NCI-H1417 treated with DMSO at 0.1 percent for 48 hours (cell line): ENCODE results near the gene ST14.
"Not testable (repeated sequence)": the region's sequence is repeated elsewhere in the genome, so short reads cannot be mapped to it uniquely, and the experiment has no call there.

ENCODE experiments used
- DNase-seq: peaks from one replicate; lab custom pipeline; 2025; lab: John Stamatoyannopoulos, UW

ST14 gene

DNA sequence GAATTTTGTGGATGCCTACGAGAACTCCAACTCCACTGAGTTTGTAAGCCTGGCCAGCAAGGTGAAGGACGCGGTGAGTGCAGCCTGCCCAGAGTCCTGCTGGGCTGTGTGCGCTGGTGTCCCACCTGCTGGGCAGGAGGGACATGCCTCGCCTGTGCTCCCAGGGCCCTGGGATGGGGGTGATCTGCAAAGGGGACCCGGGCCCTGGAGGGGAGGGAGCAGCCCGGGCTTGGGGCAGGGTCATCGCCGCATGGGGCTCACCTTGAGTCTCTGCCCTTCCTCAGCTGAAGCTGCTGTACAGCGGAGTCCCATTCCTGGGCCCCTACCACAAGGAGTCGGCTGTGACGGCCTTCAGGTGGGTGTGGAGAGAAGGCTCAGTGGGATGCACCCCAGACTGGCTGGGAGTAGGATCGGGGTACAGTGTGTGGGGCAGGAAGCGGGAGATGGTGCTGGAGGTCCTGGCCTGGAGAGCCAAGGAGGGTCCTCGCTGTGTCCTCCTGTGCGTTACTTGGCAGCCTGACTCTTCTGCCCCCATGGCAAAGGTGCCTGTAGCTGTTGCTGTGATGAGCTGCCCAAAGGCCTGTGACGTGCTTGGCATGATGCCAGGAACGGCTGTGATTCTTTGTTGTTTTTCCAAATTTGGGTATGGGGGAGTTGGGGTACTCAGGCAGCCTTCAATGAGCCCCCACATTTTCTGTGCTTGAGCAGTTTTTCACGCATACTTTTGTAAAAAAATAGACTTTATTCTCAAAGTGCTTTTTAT is 29.2 kb downstream of the ST14 start:
- DNase-seq = no peak

DNA sequence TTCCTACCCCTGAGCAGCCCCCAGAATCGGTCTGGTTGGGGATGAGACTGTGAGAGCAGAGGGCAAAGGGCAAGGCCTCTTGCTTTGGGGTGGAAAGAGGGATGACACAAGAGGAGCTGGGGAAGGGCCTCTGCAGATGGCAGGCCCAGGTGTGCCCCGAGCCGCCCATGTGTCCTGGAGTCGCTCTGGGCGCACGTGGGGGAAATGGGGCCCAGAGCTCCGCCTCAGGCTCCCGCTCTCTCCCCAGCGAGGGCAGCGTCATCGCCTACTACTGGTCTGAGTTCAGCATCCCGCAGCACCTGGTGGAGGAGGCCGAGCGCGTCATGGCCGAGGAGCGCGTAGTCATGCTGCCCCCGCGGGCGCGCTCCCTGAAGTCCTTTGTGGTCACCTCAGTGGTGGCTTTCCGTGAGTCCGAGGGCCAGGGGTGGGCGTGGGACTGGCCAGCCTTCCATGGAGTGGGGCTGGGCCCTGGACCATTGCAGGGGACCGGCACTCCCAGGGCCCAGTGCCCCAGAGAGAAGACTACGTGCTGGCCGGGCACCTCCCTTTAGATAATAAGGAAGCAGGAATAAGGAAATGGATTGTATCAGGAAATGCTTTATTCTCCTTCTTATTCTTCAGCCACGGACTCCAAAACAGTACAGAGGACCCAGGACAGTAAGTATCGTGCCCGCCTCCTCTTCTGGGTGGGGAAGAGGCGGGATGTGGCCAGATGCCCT is 30.1 kb downstream of the ST14 start:
- no peak for DNase-seq

DNA sequence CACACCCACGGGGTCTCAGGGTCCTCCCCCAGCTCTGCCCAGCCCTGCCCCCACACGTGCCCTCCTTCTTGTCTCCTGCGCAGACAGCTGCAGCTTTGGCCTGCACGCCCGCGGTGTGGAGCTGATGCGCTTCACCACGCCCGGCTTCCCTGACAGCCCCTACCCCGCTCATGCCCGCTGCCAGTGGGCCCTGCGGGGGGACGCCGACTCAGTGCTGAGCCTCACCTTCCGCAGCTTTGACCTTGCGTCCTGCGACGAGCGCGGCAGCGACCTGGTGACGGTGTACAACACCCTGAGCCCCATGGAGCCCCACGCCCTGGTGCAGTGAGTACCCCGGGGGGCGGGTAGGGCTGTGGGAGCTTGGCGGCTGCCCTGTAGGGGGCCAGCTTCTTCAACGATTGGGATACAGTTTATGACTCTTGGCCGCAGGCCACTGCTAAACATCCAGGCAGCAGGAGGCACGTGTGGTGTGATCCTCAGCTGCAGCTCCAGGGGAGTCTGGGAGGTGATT is 30.8 kb downstream of the ST14 start:
- no peak for DNase-seq

DNA sequence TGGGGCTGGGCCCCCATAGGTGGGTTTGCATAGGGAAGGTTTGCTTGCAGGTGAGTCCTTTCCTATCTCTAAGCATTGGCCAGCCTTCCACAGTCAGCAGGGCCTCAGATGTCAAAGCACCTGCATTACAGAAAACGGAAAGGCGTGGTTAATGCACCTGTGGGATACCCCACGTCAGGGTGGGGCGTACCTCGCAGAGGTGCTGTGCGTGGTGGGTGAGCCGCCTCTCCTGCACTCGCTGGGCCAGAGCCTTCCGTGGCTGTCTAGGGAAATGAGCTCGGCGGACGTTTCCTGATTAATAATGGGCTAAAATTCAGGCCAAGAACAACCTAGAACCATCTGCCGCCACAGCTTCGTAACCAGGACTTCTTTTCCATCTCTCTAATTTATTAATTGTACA is 32.3 kb downstream of the ST14 start:
- DNase-seq = no peak

DNA sequence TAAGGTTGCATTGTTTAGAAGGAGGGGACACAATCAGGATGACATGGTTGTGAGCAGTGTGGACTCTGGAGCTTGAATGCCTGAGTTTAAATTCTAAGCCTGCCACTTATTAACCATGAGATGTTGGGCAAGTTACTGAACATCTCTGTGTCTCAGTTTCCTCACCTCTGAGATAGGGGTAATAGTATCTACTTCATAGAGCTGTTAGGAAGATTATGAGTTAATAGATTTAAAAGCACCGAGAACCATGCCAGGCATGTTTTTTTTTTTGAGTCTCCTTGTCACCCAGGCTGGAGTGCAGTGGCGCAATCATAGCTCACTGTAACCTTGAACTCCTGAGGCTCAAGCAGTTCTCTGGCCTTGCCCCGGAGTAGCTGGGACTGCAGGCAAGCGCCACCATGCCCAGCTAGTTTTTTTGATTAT is 33.3 kb downstream of the ST14 start:
- DNase-seq = no peak

DNA sequence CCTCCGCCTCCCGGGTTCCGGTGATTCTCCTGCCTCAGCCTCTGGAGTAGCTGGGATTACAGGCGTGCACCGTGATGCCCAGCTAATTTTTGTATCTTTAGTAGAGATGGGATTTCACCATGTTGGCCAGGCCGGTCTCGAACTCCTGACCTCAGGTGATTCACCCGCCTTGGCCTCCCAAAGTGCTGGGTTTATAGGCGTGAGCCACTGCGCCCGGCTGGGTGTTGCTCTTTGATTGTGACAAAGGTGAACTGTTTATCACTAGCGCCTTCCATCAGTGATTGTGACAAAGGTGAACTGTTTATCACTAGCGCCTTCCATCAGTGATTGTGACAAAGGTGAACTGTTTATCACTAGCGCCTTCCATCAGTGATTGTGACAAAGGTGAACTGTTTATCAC is 34.0 kb downstream of the ST14 start:
- DNase-seq = not testable (repeated sequence)

DNA sequence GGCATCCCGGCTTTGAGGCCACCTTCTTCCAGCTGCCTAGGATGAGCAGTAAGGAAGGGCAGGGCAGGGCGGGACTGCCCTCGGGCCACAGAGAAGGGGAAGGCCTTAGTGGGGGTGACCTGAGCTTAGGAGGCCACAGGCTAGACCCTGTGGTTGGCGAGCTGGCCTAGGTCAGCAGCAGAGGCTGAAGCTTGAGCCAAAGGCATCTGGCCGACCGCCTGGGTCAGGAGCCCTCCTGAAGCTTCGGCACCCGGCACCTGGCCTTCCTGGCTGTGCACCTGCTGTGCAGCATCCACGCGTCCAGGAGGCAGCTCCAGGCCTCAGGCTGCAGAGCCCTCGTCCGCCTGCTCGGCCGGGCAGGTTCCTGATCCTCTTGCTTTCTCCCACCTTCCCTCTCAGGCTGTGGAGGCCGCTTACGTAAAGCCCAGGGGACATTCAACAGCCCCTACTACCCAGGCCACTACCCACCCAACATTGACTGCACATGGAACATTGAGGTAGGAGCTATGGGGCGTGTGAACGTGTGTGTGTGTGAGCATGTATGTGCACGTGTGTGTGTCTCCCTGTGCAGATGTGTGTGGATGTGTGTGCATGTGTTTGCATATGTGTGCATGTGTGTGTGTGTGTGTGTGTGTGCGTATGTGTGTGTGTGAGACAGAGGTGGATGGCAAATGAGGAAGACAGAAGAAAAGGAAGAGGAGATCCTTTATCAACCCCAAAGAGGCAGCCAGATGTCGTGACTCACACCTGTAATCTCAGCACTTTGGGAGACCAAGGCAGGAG is 34.9 kb downstream of the ST14 start:
- no peak for DNase-seq

DNA sequence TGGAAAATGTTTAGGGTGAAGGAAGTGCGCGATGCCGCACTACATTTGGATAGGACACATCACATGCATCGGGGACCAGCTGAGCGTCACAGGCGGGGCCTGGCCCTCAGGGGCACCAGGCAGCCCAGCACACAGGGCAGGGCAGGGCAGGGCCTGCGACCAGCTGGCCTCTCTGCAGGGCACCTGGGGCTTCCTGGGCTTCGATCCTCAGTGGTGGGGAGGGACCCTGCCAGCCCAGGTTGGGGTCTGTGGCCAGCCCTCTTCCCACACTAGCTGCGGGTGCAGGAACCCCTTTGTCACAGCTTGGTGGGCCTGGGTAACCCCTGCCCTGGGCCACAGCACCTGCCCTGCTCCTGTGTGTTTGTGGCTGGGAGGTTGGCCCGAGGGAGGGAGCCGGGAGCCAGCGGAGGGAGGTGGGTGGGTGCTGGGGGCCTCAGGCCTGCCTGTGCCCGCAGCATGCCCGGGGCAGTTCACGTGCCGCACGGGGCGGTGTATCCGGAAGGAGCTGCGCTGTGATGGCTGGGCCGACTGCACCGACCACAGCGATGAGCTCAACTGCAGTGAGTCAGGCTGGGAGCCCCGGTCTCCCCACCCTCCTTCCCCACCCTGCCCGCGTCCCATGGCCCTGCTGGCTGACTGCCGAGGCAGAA is 37.9 kb downstream of the ST14 start:
- DNase-seq = no peak

DNA sequence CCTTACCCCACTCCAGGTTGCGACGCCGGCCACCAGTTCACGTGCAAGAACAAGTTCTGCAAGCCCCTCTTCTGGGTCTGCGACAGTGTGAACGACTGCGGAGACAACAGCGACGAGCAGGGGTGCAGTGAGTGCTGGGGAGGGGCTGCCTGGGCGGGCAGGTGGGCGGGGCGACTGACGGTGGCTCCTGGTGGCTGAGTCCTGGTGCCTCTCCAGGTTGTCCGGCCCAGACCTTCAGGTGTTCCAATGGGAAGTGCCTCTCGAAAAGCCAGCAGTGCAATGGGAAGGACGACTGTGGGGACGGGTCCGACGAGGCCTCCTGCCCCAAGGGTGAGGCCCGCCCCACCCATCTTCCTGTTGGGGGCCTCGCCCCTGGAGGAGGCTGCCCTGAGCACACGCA is 38.7 kb downstream of the ST14 start:
- DNase-seq = no peak

DNA sequence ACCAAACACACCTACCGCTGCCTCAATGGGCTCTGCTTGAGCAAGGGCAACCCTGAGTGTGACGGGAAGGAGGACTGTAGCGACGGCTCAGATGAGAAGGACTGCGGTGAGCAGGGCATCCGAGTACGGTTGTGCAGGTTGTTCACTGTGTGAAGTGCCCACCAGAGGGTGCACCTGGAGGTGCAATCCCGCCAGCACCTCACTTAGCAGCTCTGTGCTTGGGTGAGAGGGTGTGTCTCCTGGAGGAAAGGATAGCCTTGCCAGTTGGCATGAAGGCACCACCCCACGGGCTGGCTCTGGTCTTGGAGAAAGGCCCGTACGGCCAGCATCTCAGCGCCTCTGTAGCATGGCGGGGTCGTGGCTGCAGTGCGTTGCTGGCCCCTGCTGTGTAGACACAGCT is 39.4 kb downstream of the ST14 start:
- DNase-seq = no peak

DNA sequence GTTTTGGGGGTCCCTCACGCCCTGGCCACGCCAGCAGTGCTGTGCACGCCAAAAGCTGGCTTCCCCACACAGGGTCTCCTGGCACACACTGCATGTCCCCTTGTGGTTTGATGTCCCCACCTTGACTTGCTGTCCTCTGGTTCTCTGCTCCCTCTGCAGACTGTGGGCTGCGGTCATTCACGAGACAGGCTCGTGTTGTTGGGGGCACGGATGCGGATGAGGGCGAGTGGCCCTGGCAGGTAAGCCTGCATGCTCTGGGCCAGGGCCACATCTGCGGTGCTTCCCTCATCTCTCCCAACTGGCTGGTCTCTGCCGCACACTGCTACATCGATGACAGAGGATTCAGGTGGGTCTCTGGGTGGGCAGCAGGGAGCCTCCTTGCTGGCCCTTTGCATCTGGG is 40.2 kb downstream of the ST14 start:
- DNase-seq = no peak

DNA sequence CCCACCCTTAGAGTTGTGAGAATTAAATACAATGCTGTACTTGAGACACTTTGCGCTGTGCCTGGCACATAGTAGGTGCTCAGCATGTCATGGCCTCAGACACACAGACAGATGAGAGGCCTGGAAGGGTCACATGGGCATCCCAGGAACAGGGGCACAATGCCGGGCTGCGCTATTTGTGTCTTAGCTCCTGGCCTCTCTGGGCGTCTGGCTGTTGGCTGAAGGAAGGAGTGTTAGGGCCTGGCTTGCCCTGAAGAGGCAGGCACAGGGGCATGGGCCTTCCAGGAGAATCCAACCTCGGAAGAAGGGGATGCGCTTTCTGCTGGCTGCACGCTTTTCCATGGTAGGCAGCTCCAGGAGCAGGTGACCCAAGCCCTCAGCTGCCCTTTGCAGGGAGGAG is 41.4 kb downstream of the ST14 start:
- DNase-seq = no peak

DNA sequence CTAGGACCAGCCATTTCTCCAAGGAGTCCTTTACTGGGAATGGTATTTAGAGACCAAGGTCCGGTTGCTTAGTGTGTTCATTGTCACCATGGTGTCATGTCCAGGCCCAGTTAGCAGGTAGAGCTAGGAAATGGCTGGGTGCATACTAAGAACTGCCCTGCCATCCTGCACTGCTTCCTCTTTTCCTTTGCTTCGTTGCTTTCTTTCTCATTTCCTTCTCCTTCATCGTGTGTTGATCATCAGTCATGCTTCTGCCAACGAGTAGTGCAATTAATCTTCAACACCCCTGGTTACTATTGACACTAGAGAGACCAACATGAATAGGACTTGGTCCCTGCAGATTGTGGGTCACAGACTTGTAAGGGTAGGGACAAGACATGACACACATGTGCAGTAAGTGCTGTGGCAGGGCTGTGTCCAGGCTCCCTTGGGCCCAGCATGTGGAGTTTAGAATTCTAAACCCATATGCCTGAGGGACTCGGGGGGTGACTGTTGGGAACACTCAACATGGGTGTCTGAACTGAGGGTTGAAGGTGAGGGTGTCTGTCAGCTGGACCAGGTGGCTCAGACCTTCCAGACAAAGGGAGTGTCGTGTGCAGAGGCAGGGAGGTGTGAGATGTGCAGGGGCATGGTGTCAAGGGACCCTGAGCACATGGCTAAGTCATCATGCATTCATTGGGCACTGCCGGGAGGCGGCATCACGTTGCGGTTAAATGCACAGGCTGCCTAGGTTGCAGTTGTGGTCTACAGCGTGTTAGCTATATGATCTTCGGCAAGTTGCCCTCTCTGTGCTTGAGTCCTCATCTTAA is 42.6 kb downstream of the ST14 start:
- DNase-seq = no peak

DNA sequence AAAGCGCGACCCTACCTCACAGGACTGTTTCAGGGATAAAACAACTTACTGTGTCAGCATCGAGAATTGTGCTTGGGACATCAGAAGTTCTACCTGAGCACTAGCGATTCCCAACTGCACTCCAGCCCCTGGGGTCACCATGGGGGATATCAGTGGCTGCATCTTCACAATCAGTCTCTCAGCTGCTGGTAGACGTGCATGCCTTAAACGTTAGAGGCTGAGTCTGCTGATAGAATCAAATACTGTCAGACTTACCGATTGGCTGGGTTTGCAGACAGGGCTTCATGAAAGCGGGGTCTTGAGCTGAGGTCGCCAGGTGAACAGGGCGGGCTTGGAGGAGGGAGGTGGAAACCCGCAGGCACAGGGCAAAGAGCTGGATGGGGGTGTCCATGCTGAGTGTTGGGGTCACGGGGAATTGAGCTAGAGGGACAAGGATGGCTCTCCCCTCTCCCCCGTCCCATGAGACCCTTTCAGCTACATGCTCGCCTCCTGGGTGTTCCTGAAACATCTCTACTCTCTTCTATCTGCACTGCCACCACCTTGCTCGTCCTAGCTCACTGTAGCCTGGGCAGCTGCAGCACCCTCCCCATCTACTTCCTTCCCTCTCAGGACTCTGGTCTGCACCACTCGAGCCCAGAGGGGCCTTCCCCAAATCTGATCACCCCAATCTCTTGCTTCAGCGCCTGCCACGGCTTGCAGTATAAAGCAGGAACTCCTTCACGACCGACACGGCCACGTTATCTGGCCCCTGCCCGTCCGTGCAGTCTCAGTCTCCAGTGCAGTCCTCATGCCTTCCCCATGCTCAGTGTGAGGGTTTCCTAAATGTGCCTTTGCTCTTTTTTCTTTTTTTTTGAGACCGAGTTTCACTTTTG is 43.5 kb downstream of the ST14 start:
- no peak for DNase-seq

DNA sequence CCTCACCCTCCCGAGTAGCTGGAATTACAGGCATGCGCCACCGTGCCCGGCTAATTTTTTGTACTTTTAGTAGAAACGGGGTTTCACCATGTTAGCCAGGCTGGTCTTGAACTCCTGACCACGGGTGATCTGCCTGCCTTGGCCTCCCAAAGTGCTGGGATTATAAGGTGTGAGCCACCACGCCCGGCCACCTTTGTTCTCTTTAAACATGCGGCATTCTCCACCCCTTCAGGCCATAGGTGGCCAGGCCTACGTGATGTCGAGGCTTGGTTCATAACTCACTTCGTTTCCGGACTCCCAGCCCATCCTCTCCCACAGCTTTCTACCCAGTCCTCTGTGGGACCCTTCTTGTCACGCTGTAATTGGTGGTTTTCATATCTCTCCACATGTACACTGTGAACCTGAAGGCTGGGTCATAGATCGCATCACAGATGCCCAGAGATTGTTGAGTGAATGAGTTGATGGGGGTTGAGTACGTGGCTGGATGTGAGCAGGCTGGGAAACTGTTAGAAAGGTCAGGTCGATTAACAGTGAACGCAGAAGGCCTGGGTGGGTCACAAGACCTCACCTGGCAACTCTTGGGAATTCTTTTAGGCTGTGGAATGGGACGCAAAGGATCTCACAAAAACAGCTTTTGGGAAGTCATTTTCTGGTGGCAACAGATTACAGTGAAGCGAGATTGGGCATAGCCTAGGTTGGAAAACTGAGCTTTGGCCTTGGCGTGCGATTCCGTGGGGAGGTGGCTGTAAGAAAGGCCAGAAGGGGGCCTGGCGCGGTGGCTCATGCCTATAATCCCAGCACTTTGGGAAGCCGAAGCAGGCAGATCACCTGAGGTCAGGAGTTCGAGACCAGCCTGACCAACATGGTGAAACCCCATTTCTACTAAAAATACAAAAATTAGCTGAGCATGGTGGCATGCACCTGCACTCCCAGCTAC is 44.5 kb downstream of the ST14 start:
- DNase-seq = no peak

DNA sequence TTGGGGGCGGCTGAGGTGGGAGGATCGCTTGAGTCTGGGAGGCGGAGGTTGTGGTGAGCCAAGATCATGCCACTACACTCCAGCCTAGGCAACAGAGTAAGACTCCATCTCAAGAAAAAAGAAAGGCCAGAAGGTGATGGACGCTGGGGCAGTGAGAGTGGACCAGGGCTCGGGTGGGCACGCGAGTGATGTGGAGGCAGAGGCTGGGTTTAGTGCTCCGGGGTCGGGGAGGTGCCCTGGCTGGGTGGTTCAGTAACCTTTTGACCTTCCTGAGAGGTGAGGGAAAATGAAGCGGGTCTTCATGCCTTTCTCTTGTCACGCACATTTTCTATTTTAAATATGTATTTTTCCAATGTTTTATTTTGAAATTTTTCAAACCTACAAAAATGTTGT is 45.1 kb downstream of the ST14 start:
- no peak for DNase-seq

DNA sequence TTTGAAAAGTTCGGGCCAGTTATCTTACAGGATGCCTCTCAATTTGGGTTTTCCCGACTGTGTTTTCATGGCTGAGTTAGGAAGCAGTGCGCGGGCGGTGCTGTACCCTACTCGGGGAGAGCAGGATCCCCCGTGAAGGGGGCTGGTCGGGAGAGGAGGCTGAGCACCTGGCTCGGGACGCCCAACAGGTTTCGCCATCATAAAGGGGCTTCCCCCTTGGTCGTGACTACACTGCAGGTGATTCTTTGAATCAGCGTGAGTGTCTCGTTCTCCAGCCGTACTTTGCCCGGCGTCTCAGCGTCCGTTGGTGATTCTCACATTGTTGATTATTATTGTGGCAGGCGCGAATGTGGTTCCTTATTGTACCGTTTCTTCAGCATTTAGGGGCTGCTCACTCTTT is 46.6 kb downstream of the ST14 start:
- DNase-seq = no peak

DNA sequence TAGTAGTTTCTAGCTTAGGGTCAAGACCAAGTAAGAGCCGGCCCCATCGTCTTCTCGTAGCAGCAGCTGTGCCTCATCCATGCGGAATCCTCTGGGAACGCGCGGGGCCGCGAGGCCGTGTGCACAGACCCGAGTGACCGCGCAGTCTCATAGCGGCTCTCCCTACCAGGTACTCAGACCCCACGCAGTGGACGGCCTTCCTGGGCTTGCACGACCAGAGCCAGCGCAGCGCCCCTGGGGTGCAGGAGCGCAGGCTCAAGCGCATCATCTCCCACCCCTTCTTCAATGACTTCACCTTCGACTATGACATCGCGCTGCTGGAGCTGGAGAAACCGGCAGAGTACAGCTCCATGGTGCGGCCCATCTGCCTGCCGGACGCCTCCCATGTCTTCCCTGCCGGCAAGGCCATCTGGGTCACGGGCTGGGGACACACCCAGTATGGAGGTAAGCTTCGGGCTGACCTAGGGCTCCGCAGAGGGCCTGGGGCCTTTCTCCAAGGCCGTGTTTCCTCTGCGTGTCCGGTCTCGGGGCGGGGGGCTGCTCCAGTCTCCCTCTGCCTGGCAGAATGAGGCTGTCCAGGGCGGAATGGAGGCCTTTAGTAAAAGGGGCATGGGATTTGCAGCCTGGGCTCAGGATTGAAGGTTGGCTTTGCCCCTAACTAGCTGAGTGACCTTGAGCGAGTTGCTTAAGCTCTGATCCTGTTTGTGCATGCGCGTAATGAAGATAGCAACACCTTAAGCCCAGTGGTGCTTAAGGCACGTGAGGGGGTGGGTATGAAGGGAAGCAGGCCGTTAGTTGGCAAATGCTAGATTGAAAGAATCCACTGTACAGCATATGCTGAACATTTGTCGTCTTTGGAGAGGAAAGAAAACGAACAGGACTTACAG is 48.9 kb downstream of the ST14 start:
- DNase-seq = no peak
